Muscle of back (tissue), 13 donors: ENCODE data around the gene KCNJ10. TPM values are rescaled to one million over a fixed set of nuclear protein-coding genes. Genes with fewer than 3 reads are reported as not detected.

ENCODE experiments used
- DNase-seq, 3 donors: peaks; one replicate each; pipeline versions ENCODE4 v3.0.0 to v3.0.0-alpha.2; 2013
- long read RNA-seq, 9 donors: transcript quantifications; one replicate each; lab custom pipeline, GENCODE V29; 2026
- polyA plus RNA-seq, 10 donors: library from polyadenylated mRNA; unstranded; fragments of 120-200 nt; gene quantifications; one replicate each; pipeline ENCODE4 v1.2.1, GENCODE V29; 2013; ENCODE audit not compliant: insufficient read length in 10 of 10

The KCNJ10 gene
- polyA plus RNA-seq, result under 1 TPM; 0.35 to 0.91 (median 0.50) TPM
- long read RNA-seq, donor 1, result 0 reads
- long read RNA-seq, donor 2, result 0 reads
- long read RNA-seq, donor 3, result 0 reads
- long read RNA-seq, donor 4, result 0 reads
- long read RNA-seq, donor 5, result 0 reads
- long read RNA-seq, donor 6, result 0 reads
- long read RNA-seq, donor 7, result 0 reads
- long read RNA-seq, donor 8, result 0 reads
- long read RNA-seq, donor 9, result 0 reads

DNA sequence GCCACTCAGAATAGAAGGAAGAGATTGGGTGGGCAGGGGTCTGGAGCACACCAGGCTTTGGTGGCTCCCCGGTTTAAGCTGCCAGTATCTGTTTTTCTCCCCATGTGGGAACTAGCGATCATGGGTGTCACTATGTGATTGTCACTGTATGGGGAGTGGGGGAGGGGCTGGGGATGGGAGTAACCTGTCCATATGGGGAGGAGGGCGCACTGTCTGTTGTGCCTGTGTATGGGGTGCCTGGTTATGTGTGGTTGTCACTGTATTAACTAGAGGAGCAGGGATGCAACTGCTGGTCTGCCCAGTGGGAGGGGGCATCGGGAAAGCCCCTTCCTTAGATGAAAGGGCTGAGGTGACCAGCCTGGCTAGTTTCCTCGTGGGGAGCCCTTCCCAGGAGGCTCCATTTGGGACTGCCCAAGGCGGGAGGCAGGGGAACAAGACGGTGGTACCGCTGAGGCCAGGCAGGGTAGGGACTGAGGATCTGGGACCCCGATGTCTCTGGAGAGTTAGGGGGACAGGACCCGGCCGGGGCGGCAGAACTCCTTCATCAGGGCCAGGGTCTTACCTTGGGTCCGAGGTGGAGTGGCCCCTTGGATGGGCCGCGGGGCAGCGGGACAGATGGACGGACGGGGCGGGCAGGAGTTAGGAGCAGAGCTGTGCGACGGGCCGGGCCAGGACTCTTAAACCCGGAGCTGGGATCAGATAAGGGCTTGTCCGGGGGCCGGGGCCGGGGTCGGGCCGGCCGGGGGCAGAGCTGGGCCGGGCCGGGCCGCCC is at the start of gene KCNJ10:
Gene KCNJ10 (minus strand): TSS at position 701 of the 772 bp plus-strand sequence. CDS start 27,628 bp downstream, outside the sequence.
- DNase-seq, result no peak

DNA sequence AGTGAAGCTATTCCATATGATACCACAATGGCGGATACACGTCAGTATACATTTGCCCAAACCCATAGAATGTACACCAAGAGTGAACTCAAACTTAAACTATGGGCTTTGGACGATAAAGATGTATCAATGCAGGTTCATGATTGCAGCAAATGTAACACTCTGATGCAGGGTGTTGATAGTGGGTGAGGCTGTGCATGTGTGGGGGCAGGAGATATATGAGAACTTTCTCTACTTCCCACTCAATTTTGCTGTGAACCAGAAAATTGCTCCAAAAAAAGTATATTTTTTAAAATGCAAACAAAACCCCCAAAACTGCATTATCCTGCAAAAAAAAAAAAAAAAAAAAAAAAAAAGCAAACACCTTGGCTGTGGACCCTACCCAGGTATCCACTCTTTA is 49.0 kb upstream of the KCNJ10 start:
- no peak for DNase-seq

DNA sequence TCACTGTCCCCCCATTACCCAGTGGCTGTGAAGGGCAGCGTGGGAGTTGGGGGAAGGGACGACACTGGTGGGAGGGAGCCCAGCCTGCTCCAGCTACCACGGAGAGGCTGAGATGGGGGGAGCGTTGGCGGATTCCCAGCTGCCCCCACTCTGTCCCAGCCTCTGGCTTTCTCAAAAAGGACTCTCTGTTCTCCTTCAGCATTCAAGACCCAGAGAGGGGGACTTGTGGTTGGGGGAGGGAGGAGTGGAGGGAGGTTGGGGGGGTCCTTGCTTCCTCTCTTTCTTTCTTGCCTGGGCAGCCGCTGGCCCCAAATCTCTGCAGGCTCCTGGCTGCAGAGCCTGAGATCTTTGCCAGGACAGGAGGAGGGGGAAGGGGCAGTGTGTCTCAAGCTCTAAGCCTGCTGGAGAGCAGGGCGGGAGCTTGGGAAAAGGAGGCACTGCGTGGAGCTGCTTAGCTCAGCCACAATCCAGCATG is 47.8 kb upstream of the KCNJ10 start:
- DNase-seq, result peak in 2 of 3 donors; percentile 72 to 79

DNA sequence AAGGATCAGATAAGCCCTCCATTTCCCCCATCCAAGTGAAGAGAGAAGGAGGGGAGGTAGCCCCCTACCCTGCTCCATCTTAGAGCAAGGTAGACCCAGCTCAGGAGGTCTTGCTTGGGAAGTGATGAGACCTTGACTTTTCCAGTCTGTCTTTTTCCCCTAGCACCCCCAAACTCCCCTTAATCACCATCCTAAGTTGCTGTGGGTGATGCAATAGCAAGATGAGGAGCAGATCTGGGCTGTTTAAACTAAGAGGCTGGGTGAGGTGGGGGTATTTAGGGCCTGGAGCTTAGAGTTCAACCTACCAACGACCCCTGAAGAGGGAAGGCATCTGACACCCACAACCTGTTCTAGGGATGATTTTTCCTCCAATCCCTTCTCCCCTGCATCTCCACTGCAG is 47.3 kb upstream of the KCNJ10 start:
- DNase-seq, result no peak

DNA sequence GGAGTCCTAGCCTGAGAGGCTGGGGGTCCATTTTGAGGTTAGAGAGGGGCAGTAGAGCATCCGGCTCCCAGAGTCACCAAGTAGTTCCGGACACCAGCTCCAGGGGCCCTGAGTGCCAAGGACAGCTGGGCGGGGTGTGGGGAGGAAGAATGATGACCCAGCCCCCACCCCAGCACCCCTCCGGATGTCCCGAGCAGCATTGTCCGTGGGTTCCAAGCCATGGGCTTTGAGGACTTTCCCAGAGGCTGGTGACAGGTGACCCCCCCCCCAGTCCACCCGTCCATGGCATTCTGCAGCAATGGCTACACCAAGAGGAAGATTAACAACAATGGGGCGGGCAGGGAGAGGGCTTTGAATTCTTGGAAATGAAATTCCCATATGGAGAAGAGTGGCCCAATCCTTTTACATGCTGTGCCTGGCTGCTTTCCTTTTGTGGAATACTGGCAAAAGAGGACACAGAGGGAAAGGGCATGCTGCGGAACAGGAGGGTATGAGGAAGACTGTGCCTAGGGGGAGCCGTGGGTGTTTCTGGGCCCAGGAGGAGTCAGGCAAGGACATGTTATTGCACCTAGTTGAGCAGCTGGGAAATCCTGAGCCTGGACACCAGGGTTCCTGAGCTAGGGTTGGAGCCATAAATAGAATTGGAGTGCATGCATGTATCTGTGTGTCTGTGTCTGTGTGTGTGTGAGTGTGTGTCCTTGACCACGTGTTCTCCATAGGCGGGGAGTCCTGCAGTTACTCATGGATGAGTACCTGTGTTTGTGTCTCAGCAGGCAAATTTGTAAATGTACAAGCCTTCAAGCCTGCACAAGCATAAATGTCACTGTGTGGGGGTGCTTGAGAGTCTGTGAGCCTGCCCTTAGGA is 46.6 kb upstream of the KCNJ10 start:
- DNase-seq, result peak in 1 of 3 donors; percentile 76

DNA sequence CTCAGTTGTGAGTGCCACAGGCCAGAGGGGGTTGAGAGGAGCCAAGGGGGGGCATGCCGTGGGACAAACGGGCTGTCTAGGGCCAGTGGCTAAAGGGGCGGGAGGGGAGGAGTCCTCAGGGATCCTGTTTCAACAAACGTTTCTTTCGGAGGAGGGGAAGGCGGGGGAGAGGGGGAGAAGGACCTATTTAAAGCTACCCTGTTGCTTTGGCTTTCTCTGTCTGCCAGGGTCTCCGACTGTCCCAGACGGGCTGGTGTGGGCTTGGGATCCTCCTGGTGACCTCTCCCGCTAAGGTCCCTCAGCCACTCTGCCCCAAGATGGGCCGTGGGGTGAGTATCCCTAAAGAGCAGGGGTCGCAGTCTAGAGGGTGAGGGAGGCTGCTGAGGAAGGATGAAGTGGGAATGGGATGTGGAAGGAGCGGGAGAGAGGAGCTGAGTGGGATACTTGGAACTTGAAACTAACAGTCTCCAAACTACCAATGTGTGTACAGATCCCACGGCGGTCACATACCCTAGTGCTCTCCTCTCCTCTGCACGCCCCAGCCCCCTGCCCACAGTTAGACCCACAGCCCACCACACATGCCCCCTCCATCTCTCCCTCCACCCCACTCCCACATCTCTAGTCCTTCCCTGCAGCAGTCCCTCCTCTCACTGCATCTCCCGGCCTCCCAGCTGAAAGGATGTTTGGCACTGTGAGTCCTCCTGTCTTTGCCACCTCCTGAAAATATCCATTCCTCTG is 45.8 kb upstream of the KCNJ10 start, which contains the start of gene ATP1A2:
Gene ATP1A2 (plus strand): TSS at position 215 of the 738 bp plus-strand sequence. CDS start 103 bp downstream, at position 318.
- DNase-seq, result peak in 1 of 3 donors; percentile 70

DNA sequence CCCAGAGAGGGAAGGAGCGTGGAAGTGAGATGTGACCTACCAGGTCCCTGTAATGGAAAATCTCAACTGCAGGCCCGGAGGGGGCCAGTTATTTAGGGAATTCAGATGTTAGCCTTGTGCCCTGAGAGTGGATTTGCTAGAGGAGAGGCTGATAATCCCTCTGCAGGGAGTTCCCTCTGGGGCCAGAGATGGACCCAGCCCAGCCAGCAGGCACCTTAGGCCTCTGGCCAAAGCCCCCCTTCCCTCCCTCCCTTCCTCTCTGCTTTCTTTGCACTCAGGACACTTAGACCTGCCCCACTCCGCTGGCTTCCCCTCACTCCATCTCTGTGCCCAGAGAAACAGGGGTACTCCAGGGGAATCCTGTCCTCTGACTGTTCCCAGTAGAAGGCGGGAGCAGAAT is 44.1 kb upstream of the KCNJ10 start:
- DNase-seq, result peak in 1 of 3 donors; percentile 39

DNA sequence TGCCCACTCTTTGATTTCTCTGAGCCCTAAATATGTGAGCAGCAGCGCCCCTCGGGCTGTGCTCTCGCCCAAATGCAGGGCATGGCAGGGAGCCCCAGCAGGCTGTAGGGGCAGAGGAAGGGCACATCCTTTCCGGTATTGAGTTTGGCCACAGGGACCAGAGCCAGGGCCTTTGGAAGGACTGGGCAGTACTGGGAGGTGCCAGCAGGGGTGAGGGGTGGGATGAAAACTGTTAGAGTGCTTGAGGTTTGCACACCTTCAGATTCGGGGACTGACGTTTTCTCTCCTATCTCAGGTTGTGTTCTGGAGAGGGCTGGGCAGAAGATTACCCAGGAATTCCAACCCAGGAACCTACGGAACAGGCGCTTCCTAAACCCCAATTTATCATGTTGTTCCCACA is 43.4 kb upstream of the KCNJ10 start:
- DNase-seq, result no peak

DNA sequence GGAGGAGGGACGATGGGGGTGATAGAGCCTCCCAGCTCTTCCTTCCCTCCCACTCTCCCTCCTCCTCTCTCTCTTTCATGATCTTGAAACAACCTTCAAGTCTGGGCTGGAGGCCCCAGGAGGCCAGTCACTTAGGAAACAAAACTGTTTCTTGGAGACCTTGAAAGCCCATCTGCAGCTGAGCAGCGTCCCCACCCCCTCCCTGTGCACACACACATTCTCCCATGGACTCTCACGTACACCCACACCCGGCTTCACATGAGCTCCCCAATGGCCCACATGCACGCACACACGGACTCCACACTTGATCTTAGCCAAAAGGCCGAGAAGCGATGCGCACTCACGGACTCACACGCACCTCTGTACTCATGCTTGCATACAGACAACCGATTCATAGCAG is 42.4 kb upstream of the KCNJ10 start:
- peak in 2 of 3 donors; percentile 76 to 93 for DNase-seq

DNA sequence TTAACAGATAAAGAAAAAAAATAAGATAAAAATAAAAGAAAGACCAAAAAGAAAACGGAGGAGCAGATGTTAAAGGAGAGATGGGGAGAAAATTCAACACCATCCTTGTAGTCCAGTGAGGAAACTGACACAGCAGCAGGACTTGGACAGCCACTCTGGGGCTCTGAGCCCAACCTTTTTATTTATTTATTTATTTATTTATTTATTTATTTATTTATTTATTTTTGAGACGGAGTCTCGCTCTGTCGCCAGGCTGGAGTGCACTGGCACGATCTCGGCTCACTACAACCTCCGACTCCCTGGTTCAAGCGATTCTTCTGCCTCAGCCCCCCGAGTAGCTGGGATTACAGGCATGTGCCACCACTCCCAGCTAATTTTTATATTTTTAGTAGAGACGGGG is 41.5 kb upstream of the KCNJ10 start:
- DNase-seq, result peak in 1 of 3 donors; percentile 13

DNA sequence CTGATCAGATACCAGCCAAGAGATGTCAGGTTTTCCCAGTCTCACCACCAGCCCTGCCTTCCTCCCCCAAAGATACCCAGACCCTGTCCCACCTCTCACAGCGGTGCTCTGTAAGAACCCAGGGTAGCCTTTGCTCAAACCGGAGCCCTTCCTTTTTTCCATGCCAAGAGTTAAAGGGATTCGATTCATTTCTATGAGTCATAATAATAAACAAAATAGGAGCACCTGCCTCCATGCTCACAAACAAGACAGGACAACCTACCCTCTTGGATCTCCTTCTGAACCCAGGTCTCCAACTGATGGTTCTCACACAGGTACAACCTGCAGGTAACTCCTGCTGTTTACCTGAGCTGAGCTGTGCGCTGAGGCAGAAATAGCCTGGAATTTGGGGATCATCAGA is 39.7 kb upstream of the KCNJ10 start:
- no peak for DNase-seq

DNA sequence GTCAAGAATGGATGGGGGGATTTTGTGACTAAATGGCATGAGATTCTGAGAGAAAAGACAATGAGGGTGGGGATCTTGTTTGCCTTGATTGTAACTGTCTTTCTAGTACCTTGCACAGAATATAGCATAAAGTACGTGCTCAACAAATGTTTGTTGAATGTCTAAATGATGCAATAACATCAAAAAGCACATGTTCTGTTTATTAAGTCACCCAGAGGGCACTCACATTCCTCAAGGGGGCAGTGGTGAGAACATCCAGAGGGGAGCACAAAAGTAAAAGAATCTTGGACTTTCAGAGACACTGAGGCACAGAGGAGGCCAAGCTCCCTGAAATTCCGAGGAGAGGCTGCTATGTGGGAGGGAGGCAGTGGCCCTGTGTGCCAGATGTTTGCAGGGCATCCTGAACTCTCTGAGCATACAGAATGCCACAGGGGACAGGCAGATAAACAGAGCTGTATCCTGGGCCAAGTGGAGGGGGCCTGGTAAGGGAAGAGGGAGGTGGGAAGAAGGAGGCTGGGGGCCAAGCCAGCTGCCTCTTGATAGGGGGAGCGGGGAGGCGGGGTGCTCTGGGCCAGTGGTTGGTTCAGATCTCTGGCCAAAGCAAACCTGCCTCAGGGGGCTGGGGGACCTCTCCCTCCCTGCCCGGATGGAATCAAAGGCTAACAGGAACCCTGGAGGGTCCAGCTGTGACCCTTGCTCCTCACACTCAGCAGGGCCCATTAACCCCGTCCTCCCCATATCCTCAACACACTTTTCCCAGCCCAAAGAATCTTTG is 39.1 kb upstream of the KCNJ10 start:
- peak in 1 of 3 donors; percentile 82 for DNase-seq

DNA sequence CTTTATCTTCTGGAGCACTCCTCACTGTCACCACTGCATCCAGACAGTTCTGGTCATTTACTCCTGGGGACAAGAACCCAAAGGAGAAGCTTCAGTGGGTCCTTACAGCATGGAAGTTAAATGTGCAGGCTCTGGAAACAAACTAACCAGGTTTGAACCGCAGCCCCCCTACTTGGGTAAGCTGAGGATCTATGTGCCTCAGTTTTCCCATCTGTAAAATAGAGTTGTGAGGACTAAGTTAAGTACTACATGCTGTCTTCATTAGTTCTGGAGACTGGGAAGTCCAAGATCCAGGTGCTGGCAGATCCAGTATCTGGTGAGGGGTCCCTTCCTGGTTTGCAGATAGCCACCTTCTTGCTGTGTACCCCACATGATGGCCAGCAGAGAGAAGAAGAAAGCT is 37.6 kb upstream of the KCNJ10 start:
- DNase-seq, result no peak

DNA sequence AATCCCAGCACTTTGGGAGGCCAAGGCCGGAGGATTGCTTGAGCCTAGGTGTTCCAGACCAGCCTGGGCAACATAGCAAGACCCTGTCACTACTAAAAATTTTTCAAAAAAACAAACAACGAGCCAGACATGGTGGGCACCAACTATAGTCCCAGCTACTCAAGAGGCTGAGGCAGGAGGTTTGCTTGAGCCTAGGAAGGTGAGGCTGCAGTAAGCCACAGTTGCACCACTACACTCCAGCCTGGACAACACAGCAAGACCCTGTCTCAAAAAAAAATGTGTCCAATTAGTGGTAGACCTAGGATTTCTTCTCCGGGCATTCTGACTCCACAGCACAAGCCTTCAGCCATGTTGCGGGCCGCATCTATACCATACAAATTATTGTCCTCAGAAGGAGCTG is 35.2 kb upstream of the KCNJ10 start:
- no peak for DNase-seq

DNA sequence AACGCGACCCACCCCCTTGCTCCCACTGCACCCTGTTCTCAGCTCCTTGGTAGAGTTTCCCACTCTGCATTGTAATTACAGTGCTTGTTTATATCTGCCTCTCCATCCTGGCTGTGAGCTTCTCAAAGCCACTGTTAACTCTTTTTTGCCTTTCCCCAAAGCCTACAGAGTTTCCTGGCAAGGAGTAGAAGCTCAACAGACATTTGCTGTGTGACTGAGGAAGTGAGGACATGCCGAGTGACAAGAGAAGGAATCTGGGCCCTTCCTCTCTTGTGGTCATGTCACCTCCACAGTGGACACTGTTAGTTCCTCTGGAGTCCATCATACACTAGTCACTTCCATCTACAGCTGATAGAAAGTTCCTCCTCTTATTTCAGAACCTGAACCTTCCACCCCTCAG is 34.5 kb upstream of the KCNJ10 start:
- no peak for DNase-seq

DNA sequence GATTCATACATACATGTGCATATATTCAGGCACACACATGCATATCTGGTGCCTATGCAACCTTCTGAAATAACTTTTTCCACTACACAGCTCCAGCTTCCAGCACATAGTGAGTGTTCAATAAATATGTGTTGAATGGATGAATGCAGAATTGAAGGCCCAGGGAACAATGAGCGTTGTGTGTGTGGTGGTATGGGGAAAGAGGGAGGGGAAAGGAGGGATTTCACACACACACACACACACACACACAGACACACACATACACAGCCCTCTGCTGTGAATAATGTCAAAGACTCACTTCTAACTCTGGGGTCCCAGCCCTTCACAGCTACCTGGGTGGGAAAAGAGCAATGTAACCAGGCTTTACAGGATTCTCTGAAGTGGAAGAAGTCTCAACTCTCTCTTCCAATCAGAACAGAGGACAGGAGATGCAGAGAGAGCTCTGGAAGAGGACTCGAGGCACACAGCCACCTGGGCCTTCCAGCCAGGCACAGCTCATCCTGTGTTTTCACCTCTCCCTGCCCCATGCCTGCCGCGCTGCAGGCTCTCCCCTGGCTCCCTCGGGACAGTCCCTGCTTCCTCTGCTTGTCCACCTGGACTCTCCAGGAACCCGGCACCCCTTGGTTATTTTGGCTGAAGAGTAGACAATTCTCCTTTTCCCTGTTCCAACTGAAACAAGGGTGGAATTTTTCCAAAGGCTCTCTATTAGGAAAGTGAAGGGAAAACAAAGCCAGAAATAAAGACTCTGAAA is 33.9 kb upstream of the KCNJ10 start:
- DNase-seq, result peak in 1 of 3 donors; percentile 82

DNA sequence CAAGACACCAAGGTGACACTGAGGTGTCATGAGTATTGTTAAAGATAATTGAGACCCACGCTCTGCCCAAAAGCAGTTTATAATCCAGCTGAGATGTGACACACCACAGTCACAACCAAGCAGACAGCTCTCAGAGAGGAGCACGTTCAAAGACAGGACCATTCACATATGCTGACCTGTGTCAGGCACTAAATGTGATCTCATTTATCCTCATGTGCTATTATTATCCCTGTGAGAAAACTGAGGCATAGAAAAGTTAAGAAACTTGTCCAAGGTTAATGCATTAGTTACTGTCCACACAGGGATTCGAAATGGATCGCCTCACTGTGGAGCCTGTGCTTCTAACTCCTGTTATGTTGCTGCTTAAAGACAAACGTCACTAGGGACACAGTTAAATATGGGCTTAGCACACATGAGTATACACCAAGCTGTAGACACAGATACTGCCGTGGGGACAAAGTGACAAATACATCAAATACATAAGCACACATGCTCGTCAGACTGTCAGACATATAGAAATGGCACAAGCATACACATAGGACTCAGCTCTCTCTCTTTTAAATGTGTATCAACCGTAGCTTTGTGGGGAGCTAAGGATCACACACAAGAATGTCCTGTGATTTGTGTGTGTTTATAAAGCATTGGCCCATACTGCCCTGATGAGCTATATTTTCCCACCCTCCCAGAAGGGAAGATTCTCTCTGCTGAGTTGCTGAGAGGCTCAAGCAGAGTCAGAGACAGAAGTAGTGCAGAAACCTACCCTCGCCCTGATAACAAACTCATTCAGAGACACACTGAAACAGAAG is 32.0 kb upstream of the KCNJ10 start:
- DNase-seq, result peak in 1 of 3 donors; percentile 70

DNA sequence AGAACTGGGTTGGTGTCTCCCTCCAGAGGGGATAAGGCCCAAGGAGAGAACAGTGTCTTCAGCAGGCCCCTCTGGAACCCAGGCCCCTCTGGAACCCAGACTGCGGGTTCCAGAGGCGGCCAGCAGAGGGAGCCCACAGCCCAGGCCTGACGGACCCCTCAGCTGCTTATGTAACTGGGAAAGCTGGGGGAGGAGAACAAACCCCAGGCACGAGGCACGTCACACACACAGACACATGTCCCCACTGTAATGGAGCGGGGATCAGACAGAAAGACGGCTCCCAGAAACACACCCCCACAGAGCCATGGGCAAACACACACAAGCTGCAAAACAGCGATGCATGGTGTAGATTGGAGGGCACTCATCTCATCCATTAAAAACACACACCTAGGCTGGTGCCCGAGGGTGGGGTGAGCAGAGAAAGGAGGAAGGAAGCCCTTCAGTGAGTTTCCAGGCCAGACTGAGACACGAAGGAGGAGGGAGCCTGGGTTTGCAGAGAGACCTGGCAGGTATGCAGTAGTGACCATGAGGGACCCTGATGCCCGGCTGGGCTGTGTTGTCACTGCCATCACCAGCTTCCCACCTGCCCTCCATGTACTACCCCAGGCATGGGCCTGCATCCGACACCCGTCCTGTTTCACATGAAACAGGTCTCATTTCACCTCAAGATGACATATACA is 31.2 kb upstream of the KCNJ10 start:
- peak in 2 of 3 donors; percentile 82 to 91 for DNase-seq
